T47D (cell line): ENCODE data around the gene DTX2.
"Not testable (repeated sequence)": the region's sequence is repeated elsewhere in the genome, so short reads cannot be mapped to it uniquely, and the experiment has no call there.

Source experiments
- DNase-seq, 2 experiments: peaks; one replicate each; pipeline versions ENCODE4 v3.0.0 to v3.0.0-alpha.2; 2011 to 2012; ENCODE audit warnings: low read depth in 1 of 2, low spot score in 1 of 2
- JUND ChIP-seq: IDR thresholded peaks from 2 replicates; pipeline ENCODE4 v1.6.1; 2012; ENCODE audit warnings: low read depth
- in situ Hi-C: cut with HindIII; loops from 2 replicates; pipeline ENCODE4 v1.10.0; 2016; ENCODE audit warnings: low sequenced_read_pairs, low pct_unique_long_range_greater_than_20kb

The DTX2 gene

DNA sequence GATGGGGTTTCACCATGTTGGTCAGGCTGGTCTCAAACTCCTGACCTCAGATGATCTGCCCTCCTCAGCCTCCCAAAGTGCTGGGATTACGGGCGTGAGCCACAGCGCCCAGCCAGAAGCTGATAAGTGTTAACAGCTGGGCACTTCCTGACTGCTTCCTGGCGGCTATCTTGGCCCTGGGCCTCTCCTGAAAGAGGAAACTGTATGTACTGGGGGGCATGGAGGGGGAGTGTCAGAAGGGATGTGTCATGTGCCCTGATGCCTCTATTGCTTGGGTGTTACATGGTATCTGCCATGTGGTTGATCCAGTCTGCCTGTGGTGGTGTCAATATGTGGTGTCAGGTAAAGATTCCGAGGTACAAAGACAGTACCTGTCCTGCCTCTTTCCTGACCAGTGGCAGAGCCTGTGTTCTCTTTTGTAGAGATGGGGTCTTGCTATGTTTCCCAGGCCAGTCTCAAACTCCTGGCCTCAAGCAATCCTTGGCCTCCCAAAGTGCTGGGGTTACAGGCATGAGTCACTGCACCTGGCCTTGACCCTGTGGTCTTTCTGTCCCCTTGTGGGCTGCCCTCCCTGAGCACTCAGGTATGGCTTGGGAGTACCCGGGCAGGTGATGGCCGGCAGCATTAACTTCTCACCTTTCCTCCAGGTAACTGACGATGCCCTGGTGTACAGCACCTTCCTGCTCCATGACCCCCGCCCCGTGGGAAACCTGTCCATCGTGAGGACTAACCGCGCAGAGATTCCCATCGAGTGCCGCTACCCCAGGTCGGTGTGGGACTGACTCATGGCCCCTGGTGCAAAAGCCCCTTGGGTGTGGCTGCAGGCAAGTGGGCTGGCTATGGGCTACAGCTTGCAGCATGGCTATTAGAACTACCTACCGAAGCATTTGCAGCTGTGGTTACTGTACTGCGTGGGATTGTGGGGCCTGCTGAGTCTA, 32.4 kb upstream of the DTX2 start:
- no peak for TF ChIP-seq JUND
- DNase-seq, result no peak
- in situ Hi-C loops, result no loop called here

DNA sequence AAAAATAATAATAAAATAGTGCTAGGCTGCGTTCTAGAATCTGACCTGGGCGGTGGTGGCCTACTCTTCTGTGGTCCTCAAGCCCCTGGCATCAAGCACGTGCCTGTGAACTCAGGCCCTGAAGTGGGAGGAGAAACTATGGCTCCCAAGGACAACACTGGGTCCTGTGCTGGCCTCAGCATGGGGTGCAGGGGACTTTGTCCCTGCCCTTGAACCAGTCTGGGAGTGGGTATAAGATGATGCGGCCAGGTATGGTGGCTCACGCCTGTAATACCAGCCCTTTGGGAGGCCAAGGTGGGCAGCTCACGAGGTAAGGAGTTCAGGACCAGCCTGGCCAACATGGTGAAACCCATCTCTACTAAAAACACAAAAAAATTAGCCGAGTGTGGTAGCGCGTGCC, 31.3 kb upstream of the DTX2 start:
- in situ Hi-C loops, result no loop called here
- no peak for DNase-seq
- TF ChIP-seq JUND, result no peak

DNA sequence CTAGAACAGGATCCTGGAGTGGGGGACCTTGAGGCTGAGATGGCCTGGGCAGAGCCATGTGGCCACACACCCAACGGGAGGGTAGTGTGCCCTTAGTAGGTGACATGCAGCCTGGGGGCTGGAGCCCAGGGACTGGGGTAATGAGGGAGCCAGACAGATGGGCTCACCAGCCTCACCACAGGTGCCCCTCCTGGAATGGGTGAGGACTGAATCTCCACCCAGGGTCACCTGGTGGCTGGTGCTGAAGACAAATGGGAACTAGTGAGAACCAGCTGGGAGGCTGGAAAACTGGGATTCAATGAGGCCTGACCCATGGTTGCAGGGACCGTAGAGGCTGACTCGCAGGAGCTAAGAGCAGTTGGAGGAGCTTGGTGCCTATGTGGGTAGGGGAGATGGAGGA, 30.7 kb upstream of the DTX2 start:
- no peak for DNase-seq
- in situ Hi-C loops, result no loop called here
- TF ChIP-seq JUND, result no peak

DNA sequence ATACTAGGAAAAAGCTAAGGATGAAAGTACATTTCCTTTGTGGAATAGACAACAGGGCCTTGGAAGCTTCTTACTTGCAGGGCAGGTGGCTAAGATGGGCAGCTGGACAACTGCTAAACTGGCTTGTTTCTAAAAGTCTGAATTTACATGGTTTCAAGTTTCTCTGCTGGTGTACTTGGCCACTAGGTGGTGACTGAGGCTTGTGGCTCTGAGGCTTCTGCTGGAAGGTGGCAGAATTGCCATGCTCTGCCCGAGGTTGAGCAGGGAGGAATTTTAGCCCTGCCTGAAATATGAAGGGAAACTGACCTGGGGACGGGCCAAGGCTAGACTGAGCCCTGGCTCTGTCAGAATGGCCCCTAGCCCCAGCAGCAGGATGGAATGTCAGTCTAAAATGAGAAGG, 23.6 kb upstream of the DTX2 start:
- peak in 1 of 2 experiments; percentile 92 for DNase-seq

DNA sequence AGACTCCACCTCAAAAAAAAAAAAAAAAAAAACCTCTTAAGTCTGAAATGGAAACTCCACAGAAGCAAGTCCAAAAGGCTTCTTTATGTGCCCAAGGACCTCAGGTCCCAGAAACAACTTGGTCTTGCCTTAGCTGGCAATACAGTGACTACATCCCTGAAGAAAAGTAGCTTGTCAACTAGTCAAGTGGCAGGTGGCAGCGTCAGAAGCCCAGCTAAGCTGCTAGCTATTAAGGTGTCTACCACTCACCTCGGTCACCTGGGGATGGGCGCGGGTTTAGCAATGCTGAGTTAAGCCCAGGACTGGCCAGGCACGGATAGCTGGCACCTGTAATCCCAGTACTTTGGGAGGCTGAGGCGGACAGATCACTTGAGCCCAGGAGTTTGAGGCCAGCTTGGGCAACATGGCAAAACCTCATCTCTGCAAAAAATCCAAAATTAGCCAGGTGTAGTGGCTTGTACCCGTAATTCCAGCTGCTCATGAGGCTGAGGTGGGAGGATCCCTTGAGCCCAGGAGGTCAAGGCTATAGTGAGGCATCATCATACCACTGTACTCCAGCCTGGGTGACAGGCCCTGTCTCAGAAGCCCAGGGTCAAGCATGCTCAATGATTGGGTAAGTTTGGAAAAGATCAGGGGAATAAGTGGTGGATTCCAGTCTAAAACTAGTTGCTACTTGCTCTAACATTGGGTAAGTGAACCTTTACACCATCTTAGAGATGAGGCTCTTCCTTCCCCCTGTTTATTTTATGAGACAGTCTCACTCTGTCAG, 22.2 kb upstream of the DTX2 start:
- in situ Hi-C loops, DNase-seq: not testable (repeated sequence)

More for the DNA sequence above, 23.6 kb upstream of the DTX2 start:
- in situ Hi-C loops, result not testable (repeated sequence)

DNA sequence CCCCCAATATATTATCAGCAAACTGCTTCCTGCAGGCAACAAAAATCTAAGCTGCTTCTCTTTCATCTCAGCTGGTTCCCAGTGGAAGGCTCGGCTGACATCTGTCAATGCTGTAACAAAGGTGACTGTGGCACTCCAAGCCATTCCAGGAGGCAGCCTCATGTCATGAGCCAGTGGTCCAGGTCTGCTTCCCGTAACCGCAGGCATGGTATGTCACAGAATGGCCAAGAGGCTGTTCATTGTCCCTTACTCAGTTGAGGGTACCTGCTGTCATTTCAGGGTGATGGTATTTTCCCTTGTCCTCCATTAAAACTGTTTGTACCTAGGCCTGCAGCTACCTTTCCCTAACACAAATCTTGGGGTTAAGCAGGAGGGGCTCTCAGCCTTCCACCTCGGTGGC, 21.1 kb upstream of the DTX2 start:
- DNase-seq, in situ Hi-C loops: not testable (repeated sequence)

DNA sequence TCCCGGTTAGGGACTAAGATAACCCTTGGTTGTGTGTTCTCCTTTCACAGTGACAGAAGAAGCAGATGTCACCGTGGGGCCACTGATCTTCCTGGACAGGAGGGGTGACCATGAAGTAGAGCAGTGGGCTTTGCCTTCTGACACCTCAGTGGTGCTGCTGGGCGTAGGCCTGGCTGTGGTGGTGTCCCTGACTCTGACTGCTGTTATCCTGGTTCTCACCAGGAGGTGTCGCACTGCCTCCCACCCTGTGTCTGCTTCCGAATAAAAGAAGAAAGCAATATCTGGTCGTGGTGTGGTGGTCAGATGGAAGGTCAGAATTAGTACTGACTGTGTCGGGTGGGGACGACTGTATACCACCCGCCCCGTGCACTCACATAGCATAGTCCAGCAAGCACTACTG, 19.7 kb upstream of the DTX2 start:
- DNase-seq, in situ Hi-C loops: not testable (repeated sequence)

DNA sequence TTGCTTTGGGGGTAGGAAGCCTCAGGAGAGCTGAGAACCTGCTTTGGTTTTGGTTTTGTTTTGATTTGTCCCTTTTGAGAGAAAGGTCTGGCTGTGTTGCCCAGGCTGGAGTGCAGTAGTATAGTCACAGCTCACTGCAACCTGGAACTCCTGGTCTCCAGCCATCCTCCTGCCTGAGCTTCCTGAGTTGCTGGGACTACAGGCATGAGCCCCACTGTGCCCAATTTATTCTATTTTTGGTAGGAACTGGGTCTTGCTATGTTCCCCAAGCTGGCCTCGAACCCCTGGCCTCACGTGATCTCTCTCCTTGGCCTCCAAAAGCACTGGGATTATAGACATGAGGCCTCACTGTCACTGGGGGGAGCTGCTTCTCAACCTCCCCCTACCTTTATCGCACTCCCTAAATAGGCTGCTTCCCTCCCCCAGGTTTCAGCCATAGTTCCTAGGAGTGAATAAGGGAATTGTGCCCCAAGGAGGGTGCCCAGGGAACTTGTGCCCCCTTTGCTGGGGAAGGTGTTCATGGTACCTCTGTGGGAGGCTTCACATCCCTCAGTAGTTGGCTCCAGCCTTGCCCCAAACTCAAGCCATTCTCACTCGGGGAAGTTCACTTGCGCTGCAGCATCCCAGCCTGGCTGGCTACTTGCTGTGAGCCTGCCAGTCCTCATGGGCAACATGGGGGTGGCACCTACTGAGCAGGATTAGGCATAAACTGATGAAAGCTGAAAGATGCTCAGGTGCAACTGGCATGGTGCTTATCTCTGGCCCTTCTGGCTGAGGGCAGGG, 18.7 kb upstream of the DTX2 start:
- in situ Hi-C loops, DNase-seq: not testable (repeated sequence)

DNA sequence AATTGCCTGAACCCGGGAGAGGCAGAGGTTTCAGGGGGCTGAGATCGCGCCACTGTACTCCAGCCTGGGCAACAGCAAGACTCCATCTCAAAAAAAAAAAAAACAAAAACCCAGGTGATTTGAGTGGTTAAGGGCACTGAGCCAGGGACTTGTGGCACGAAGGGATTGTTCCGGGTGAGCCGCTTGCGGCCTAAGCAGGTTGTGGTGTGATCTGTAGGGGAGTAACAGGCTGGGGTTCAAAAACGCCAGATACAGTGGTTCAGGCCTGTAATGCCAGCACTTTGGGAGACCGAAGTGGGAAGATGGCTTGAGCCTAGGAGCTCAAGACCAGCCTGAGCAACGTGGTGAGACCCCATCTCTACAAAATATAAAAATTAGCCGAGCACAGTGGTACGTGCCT, 17.7 kb upstream of the DTX2 start:
- in situ Hi-C loops, DNase-seq: not testable (repeated sequence)

DNA sequence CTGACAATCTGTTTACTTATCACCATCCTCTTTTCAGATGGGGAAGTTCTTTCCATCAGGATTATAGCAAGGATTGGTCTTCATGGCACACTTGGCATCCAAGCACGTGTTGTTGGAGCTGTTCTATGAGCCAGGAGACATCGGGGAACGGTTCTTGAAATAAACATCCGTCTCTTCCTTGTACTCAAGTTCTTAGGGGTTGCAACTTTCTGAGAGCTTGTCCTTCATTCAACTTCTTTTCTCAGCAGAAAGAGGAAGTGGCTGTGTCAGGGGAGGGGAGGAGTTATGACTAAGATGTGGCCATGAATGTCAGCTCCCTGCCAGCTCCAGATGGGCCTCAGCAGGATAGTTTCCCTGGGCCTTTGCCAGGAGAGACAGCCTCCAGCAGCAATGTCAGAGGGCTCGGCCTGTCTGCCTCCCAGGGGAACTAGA, 15.9 kb upstream of the DTX2 start:
- DNase-seq, in situ Hi-C loops: not testable (repeated sequence)

DNA sequence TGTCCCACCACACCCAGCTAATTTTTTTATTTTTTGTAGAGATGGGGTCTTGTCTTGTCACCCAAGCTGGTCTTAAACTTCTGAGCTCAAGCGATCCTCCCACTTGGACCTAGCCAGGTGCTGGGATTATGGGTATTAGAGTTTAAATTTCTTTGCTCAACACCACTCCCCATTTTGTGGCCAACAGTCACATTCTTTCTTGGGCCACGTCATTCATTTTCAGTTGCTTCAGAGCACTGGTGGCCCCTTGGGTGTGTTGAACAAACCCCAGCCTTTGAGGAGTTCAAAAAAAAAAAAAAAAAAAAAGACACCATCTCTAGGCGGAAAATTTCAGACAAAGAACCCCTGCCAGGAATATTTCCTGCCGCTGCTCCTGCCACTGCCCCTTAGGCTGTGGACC, 4.5 kb upstream of the DTX2 start:
- DNase-seq, in situ Hi-C loops: not testable (repeated sequence)

DNA sequence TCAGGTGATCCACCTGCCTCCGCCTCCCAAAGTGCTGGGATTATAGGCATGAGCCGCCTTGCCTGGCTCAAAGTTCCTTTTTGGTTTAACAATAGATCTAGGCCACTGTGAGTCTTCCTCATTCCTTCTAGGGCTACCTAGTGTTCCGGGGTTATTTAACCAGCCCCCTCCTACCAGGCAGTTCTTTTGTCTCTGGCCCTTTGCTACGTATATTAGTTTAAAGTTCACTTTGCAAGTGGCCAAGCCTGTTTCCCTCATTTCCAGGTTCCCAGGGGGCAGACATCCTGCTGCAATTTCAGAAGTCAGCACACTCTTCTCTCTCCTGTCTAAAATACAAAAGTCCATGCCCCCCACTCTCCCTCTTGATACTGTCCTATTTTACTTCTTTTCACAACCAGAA, 3.0 kb upstream of the DTX2 start:
- DNase-seq, result not testable (repeated sequence)

DNA sequence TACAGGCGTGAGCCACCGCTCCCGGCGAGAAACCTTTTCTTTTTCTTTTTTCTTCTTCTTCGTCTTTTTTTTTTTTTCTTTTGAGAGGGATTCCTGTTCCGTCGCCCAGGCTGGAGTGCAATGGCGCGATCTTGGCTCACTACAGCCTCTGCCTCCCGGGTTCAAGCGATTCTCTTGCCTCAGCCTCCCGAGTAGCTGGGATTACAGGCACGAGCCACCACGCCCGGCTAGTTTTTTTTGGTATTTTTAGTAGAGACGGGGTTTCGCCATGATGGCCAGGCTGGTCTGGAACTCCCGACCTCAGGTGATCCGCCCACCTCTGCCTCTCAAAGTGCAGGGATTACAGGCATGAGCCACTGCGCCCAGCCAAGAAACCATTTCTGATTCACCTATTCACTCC, 742 bp upstream of the DTX2 start:
- in situ Hi-C loops, DNase-seq: not testable (repeated sequence)

More for the DNA sequence above, 3.0 kb upstream of the DTX2 start:
- in situ Hi-C loops, result not testable (repeated sequence)

DNA sequence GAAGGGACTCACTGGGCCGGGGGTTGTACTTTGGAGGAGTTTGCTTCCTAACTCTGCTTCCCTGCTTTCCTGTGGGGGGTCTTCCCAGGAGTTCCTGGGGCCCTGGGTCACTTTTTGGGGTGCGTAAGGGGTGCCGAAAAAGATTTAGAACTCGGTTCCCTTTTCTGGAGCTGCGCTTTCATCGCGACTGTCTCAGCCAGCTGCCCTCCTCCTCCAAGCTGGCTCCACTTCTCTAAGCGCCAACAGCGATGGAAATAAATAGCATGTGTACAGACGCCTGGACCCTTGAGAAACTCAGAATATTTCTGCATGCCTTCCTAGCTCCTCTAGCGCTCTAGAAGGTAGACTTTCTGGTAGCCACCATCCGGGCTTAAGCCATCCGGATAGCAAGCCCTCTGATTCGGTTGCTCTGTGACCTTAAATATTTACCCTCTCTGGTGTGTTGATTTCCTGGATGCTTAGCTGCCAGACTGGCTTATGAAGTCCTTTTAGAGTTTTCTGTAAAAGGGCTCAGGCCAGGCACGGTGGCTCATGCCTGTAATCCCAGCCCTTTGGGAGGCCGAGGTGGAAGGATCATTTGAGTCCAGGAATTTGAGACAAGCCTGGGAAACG, 868 bp downstream of the DTX2 start:
- DNase-seq, in situ Hi-C loops: not testable (repeated sequence)

DNA sequence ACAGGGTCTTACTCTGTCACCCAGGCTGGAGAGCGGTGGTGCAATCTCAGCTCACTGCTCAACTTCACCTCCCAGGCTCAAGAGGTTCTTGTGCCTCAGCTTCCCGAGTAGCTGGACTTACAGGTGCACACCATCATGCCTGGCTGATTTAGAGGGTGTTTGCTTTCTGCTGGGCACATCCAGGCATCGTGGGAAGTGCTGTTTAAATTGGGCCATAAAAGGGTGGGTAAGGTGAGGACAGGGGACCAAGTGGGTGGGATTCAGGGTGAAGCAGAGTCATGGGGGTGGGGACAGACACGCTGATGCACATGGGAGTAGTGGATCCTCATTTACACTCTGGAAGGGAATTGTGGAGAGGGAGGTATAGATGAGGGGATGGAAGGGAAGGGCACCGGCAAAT, 3.5 kb downstream of the DTX2 start:
- DNase-seq, in situ Hi-C loops: not testable (repeated sequence)

DNA sequence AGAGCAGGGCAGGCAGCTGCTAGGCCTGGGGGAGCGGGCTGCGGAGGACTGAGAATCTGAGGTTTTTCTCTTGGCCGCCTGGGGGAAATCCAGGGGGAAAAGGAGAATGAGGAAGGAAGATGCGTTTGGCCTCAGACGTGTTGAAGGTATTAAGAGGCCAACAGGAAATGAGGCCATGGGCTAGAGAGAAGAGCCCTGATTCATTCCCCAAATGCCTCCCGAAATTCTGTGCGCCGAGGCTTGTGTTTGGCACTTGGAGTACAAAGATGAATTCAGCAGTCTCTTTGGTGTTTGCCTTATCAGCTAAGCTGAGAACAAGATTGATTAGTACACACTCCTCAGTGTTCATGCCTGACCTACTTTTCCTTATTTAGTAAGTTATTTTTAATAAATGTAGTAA, 4.4 kb downstream of the DTX2 start:
- DNase-seq, in situ Hi-C loops: not testable (repeated sequence)

DNA sequence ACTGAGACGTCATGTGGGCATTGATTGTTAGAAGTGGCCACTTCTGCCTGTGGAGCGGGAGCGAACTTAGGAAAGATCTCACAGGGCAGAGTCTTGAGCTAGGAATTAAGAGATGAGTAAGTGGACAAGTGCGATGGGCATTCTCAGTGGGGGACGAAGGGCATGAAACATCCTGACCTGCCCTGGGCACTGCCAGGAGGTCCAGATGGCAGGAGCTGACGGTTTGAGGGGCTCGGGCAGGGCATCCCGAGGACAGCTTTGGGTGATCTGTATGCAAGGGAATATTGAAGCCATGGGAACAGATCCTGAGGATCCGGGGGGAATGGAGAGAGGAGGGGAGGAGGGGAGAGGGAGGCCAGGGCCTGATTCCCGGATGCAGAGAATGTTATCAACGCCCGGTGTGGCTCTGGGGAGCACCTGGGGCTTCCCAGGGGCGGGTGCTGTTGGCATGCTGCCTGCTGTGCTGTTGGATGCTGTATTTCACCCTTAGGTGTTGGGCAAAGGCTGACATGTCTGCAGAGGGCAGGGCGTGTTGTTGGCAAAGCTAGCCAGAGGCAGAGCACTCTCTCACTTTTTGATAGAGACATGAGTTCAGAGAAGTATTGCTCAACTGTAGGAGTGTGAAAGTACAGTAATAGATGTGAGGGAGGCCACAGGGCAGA, 6.4 kb downstream of the DTX2 start:
- DNase-seq, in situ Hi-C loops: not testable (repeated sequence)
